ENCODE measurements around the gene HIGD2A. TPM values are rescaled to one million over a fixed set of nuclear protein-coding genes. Genes with fewer than 3 reads are reported as not detected.

The HIGD2A gene
- total RNA-seq, 2 donors from 2014 or later = 88.9 to 117 TPM

- DNase-seq (ENCODE audit: low spot score) (no peak), ATAC-seq (no peak)
- Mint-ChIP-seq H3K27ac (no peak overlapping the region), H3K4me1 (ENCODE audit: low read depth in 2 of 2) (peaks cover 13 to 31% of the 10 kb centered on the region in 2 donors), H3K27me3 (no peaks in the 10 kb centered on the region), H3K9me3 (no peaks in the 10 kb centered on the region), H3K36me3 (peaks cover 6% of the 10 kb centered on the region), H3K4me3 (no peak overlapping the region)
These were observed 22.1 kb downstream of the HIGD2A start for GRCh38 chr5:176410486-176411180.

GRCh38 chr5:176412517-176413254 is 24.1 kb downstream of the HIGD2A start:
- Mint-ChIP-seq H3K9me3 (no peaks in the 10 kb centered on the region), H3K27ac (peak overlapping the region in 1 of 2 donors; percentile 49), H3K4me1 (ENCODE audit: low read depth in 2 of 2) (peaks cover 18 to 39% of the 10 kb centered on the region in 2 donors), H3K36me3 (peaks cover 6% of the 10 kb centered on the region), H3K4me3 (no peak overlapping the region), H3K27me3 (no peaks in the 10 kb centered on the region)
- DNase-seq (ENCODE audit: low spot score) (no peak), ATAC-seq (no peak)

- Mint-ChIP-seq H3K9me3 (no peaks in the 10 kb centered on the region), H3K27me3 (no peaks in the 10 kb centered on the region), H3K4me3 (no peak overlapping the region), H3K4me1 (ENCODE audit: low read depth in 2 of 2) (peaks cover 18 to 39% of the 10 kb centered on the region in 2 donors), H3K36me3 (peaks cover 6% of the 10 kb centered on the region), H3K27ac (no peak overlapping the region)
- DNase-seq (ENCODE audit: low spot score) = no peak
- ATAC-seq = no peak
These were observed 24.7 kb downstream of the HIGD2A start for GRCh38 chr5:176413255-176413565.

GRCh38 chr5:176413709-176414191 is 25.2 kb downstream of the HIGD2A start:
- DNase-seq (ENCODE audit: low spot score) (no peak), ATAC-seq (no peak)
- Mint-ChIP-seq H3K4me1 (ENCODE audit: low read depth in 2 of 2) (peaks cover 18 to 39% of the 10 kb centered on the region in 2 donors), H3K4me3 (no peak overlapping the region), H3K27me3 (no peaks in the 10 kb centered on the region), H3K27ac (peak overlapping the region in 1 of 2 donors; percentile 43), H3K36me3 (peaks cover 6% of the 10 kb centered on the region), H3K9me3 (no peaks in the 10 kb centered on the region)

- no peak for DNase-seq (ENCODE audit: low spot score)
- Mint-ChIP-seq H3K36me3 (peaks cover 5% of the 10 kb centered on the region), H3K27ac (peak overlapping the region; percentile 34 to 77), H3K9me3 (no peaks in the 10 kb centered on the region), H3K27me3 (no peaks in the 10 kb centered on the region), H3K4me3 (peak overlapping the region; percentile 86), H3K4me1 (ENCODE audit: low read depth in 2 of 2) (peaks cover 18 to 39% of the 10 kb centered on the region in 2 donors)
- ATAC-seq = no peak
These were observed 26.2 kb downstream of the HIGD2A start for GRCh38 chr5:176414704-176415103.

- peaks cover 18 to 39% of the 10 kb centered on the region in 2 donors for H3K4me1 Mint-ChIP-seq (ENCODE audit: low read depth in 2 of 2)
- peaks cover 0 to 3% of the 10 kb centered on the region in 2 donors for H3K27me3 Mint-ChIP-seq
- peak overlapping the region; percentile 34 to 77 for H3K27ac Mint-ChIP-seq
- H3K36me3 Mint-ChIP-seq = no peaks in the 10 kb centered on the region
- ATAC-seq (no peak), DNase-seq (ENCODE audit: low spot score) (no peak)
- peak overlapping the region; percentile 86 for H3K4me3 Mint-ChIP-seq
- no peaks in the 10 kb centered on the region for H3K9me3 Mint-ChIP-seq
These were observed 26.8 kb downstream of the HIGD2A start for GRCh38 chr5:176415240-176415951.

- H3K36me3 Mint-ChIP-seq = no peaks in the 10 kb centered on the region
- peaks cover 18 to 34% of the 10 kb centered on the region in 2 donors for H3K4me1 Mint-ChIP-seq (ENCODE audit: low read depth in 2 of 2)
- H3K4me3 Mint-ChIP-seq = peak within 1 kb of the TSS; percentile 86
- no peaks in the 10 kb centered on the region for H3K9me3 Mint-ChIP-seq
- peak within 1 kb of the TSS; percentile 34 to 80 for H3K27ac Mint-ChIP-seq
- peak; percentile 88 for DNase-seq (ENCODE audit: low spot score)
- peaks cover 0 to 8% of the 10 kb centered on the region in 2 donors for H3K27me3 Mint-ChIP-seq
- peak; percentile 98 for ATAC-seq
These were observed 27.7 kb downstream of the HIGD2A start, which contains the start of gene CLTB for GRCh38 chr5:176415952-176416924. TSS of gene CLTB (minus strand) at chr5:176416539. CDS start at chr5:176416363, 176 bp downstream.

GRCh38 chr5:176416965-176417364 is 28.4 kb downstream of the HIGD2A start:
- peaks cover 18 to 29% of the 10 kb centered on the region in 2 donors for H3K4me1 Mint-ChIP-seq (ENCODE audit: low read depth in 2 of 2)
- no peaks in the 10 kb centered on the region for H3K9me3 Mint-ChIP-seq

GRCh38 chr5:176418251-176418650 is 29.7 kb downstream of the HIGD2A start:
- Mint-ChIP-seq H3K36me3 (no peaks in the 10 kb centered on the region), H3K4me1 (ENCODE audit: low read depth in 2 of 2) (peaks cover 18 to 20% of the 10 kb centered on the region in 2 donors), H3K9me3 (no peaks in the 10 kb centered on the region), H3K27ac (no peak overlapping the region), H3K4me3 (no peak overlapping the region), H3K27me3 (peaks cover 5 to 15% of the 10 kb centered on the region in 2 donors)
- DNase-seq (ENCODE audit: low spot score) (no peak), ATAC-seq (no peak)

More at GRCh38 chr5:176416965-176417364, 28.4 kb downstream of the HIGD2A start:
- Mint-ChIP-seq H3K27me3 (peaks cover 0 to 8% of the 10 kb centered on the region in 2 donors), H3K36me3 (no peaks in the 10 kb centered on the region), H3K27ac (peak overlapping the region in 1 of 2 donors; percentile 80), H3K4me3 (peak overlapping the region; percentile 53)
- ATAC-seq (no peak), DNase-seq (ENCODE audit: low spot score) (no peak)

- no peak for DNase-seq (ENCODE audit: low spot score)
- no peak overlapping the region for H3K4me3 Mint-ChIP-seq
- no peaks in the 10 kb centered on the region for H3K9me3 Mint-ChIP-seq
- peaks cover 10 to 15% of the 10 kb centered on the region in 2 donors for H3K4me1 Mint-ChIP-seq (ENCODE audit: low read depth in 2 of 2)
- H3K27me3 Mint-ChIP-seq = peaks cover 5 to 16% of the 10 kb centered on the region in 2 donors
- ATAC-seq = no peak
- H3K36me3 Mint-ChIP-seq = no peaks in the 10 kb centered on the region
- no peak overlapping the region for H3K27ac Mint-ChIP-seq
These were observed 31.5 kb downstream of the HIGD2A start for GRCh38 chr5:176420086-176420485.

- Mint-ChIP-seq H3K36me3 (no peaks in the 10 kb centered on the region), H3K9me3 (no peaks in the 10 kb centered on the region), H3K4me3 (no peak overlapping the region), H3K27ac (no peak overlapping the region), H3K4me1 (ENCODE audit: low read depth in 2 of 2) (peaks cover 4 to 10% of the 10 kb centered on the region in 2 donors), H3K27me3 (peaks cover 5 to 16% of the 10 kb centered on the region in 2 donors)
- no peak for DNase-seq (ENCODE audit: low spot score)
- no peak for ATAC-seq
These were observed 32.5 kb downstream of the HIGD2A start for GRCh38 chr5:176420972-176421544.

- no peak overlapping the region for H3K27ac Mint-ChIP-seq
- no peaks in the 10 kb centered on the region for H3K9me3 Mint-ChIP-seq
- DNase-seq (ENCODE audit: low spot score) (no peak), ATAC-seq (no peak)
- H3K27me3 Mint-ChIP-seq = peaks cover 5 to 16% of the 10 kb centered on the region in 2 donors
- no peaks in the 10 kb centered on the region for H3K36me3 Mint-ChIP-seq
- no peaks in the 10 kb centered on the region for H3K4me1 Mint-ChIP-seq (ENCODE audit: low read depth in 2 of 2)
- no peak overlapping the region for H3K4me3 Mint-ChIP-seq
These were observed 35.6 kb downstream of the HIGD2A start for GRCh38 chr5:176424181-176424580.
